OCI-LY7 (cell line): ENCODE data around the gene RASIP1. TPM values are rescaled to one million over a fixed set of nuclear protein-coding genes. Genes with fewer than 3 reads are reported as not detected.

Source experiments
- BruUV-seq: library from RNA; stranded (reverse); fragments of 400-500 nt; replicated peaks from 2 replicates; lab custom pipeline; 2021; lab: Mats Ljungman, UMichigan
- CTCF ChIA-PET: fragments of 300-600 bp; sonication (Branson Sonifier 250); formaldehyde crosslinking; loops from one replicate; lab custom pipeline; 2022; ENCODE audit warnings: antibody characterized with exemption; ENCODE audit not compliant: unreplicated experiment; lab: Charles Lee
- POLR2A ChIA-PET: fragments of 300-600 bp; sonication (Branson Sonifier 250); formaldehyde crosslinking; loops from one replicate; lab custom pipeline; 2022; ENCODE audit warnings: antibody characterized with exemption; lab: Charles Lee
- DNase-seq: peaks from one replicate; pipeline ENCODE4 v3.0.0-alpha.2; 2015; ENCODE audit warnings: low spot score
- H2AFZ ChIP-seq: fragments of 200-600 bp; sonication (generic), shearing (Covaris generic); 2 replicates; pipeline ENCODE4 v1.6.1; 2014; ENCODE audit warnings: mild to moderate bottlenecking, antibody characterized with exemption, low read length, moderate library complexity
- H3K27ac ChIP-seq: fragments of 200-600 bp; sonication (generic); 2 replicates; pipeline ENCODE4 v1.5.1; 2014; ENCODE audit warnings: mixed run types, low read depth, mild to moderate bottlenecking, moderate library complexity, low read length, inconsistent platforms; ENCODE audit not compliant: poor library complexity, severe bottlenecking
- H3K36me3 ChIP-seq: fragments of 200-600 bp; sonication (generic); 2 replicates; pipeline ENCODE4 v1.6.1; 2014; ENCODE audit warnings: mild to moderate bottlenecking, antibody characterized with exemption, low read length, moderate library complexity, mixed read lengths; ENCODE audit not compliant: insufficient read depth
- H3K4me1 ChIP-seq: fragments of 200-600 bp; sonication (generic); 2 replicates; pipeline ENCODE4 v1.5.1; 2014; ENCODE audit warnings: mild to moderate bottlenecking, low read length; ENCODE audit not compliant: insufficient read depth, poor library complexity, severe bottlenecking
- H3K4me2 ChIP-seq: fragments of 200-600 bp; sonication (generic); 2 replicates; pipeline ENCODE4 v1.6.1; 2014; ENCODE audit warnings: mild to moderate bottlenecking, low read length
- H3K4me3 ChIP-seq: fragments of 200-600 bp; sonication (generic); 2 replicates; pipeline ENCODE4 v1.5.1; 2014; ENCODE audit warnings: mild to moderate bottlenecking, low read depth, low read length; ENCODE audit not compliant: poor library complexity, severe bottlenecking
- H3K79me2 ChIP-seq: fragments of 200-600 bp; sonication (generic); 2 replicates; pipeline ENCODE4 v1.6.1; 2016; ENCODE audit warnings: low read depth, mild to moderate bottlenecking, low read length, moderate library complexity, mixed read lengths; ENCODE audit not compliant: insufficient read depth
- H3K9me2 ChIP-seq: fragments of 200-600 bp; sonication (generic); 2 replicates; pipeline ENCODE4 v1.6.1; 2016; ENCODE audit warnings: mild to moderate bottlenecking, low read length, mixed read lengths; ENCODE audit not compliant: insufficient read depth
- H3K9me3 ChIP-seq: fragments of 200-600 bp; sonication (generic); 2 replicates; pipeline ENCODE4 v1.6.1; 2014; ENCODE audit warnings: mild to moderate bottlenecking, mixed run types, low read length, mixed read lengths
- H4K20me1 ChIP-seq: fragments of 200-600 bp; sonication (generic); 2 replicates; pipeline ENCODE4 v1.6.1; 2014; ENCODE audit warnings: mild to moderate bottlenecking, antibody characterized with exemption, low read length, moderate library complexity, mixed read lengths; ENCODE audit not compliant: insufficient read depth
- CTCF ChIP-seq: fragments of 200-600 bp; sonication (generic); conservative IDR thresholded peaks from 2 replicates; pipeline ENCODE4 v1.5.1; 2014; ENCODE audit warnings: mild to moderate bottlenecking, antibody characterized with exemption, low read length, moderate library complexity, mixed read lengths
- EZH2phosphoT487 ChIP-seq: fragments of 200-600 bp; sonication (generic); IDR thresholded peaks from 2 replicates; pipeline ENCODE4 v1.6.1; 2018; ENCODE audit warnings: low read depth, borderline replicate concordance, mild to moderate bottlenecking, mixed run types, antibody characterized with exemption, low read length, moderate library complexity, mixed read lengths
- intact Hi-C: fragments of 100-400 bp; cut with micrococcal nuclease; formaldehyde crosslinking; loops from one replicate; pipeline ENCODE4 v1.10.0; 2022; ENCODE audit not compliant: unreplicated experiment
- total RNA-seq, 2 experiments: library from RNA; depleted of rRNA in 1 of 2; stranded (reverse); fragments of >200 nt in 1 of 2; shearing (Covaris generic) in 1 of 2; gene quantifications; 2 replicates each; pipeline ENCODE4 v1.2.3, GENCODE V29; 2014 to 2022

Gene RASIP1
- total RNA-seq, 2 experiments from 2014 or later, result 0.09 to 0.36 TPM

- Histone ChIP-seq H3K4me1 (peaks cover 8% of the 10 kb centered on the region), H3K9me2 (no peaks in the 10 kb centered on the region), H3K36me3 (no peaks in the 10 kb centered on the region), H3K9me3 (no peaks in the 10 kb centered on the region), H3K4me3 (no peak overlapping the region), H3K79me2 (no peaks in the 10 kb centered on the region), H2AFZ (no peak overlapping the region), H4K20me1 (no peaks in the 10 kb centered on the region), H3K4me2 (no peak overlapping the region), H3K27ac (no peak overlapping the region)
- BruUV-seq, result no TSS peak
- ChIA-PET POLR2A (no interaction called here), CTCF (no interaction called here)
- DNase-seq, result no peak
- intact Hi-C loops, result no loop called here
- no peak for TF ChIP-seq EZH2phosphoT487
- no peak for TF ChIP-seq CTCF
These were observed 31.9 kb downstream of the RASIP1 start for GRCh38 chr19:48708471-48708870.

- DNase-seq, result no peak
- Histone ChIP-seq H3K79me2 (no peaks in the 10 kb centered on the region), H3K9me2 (no peaks in the 10 kb centered on the region), H3K27ac (no peak overlapping the region), H3K36me3 (no peaks in the 10 kb centered on the region), H3K4me1 (no peaks in the 10 kb centered on the region), H4K20me1 (no peaks in the 10 kb centered on the region), H3K4me3 (no peak overlapping the region), H3K4me2 (no peak overlapping the region), H3K9me3 (no peaks in the 10 kb centered on the region), H2AFZ (no peak overlapping the region)
- intact Hi-C loops, result no loop called here
- CTCF ChIA-PET, result no interaction called here
- TF ChIP-seq CTCF, result no peak
- no peak for TF ChIP-seq EZH2phosphoT487
- no TSS peak for BruUV-seq
- POLR2A ChIA-PET, result no interaction called here
These were observed 35.0 kb downstream of the RASIP1 start for GRCh38 chr19:48705431-48705830.

GRCh38 chr19:48703316-48703715 lies 37.1 kb downstream of the RASIP1 start:
- POLR2A ChIA-PET, result no interaction called here
- Histone ChIP-seq H4K20me1 (no peaks in the 10 kb centered on the region), H3K27ac (no peak overlapping the region), H3K9me3 (no peaks in the 10 kb centered on the region), H3K9me2 (no peaks in the 10 kb centered on the region), H3K79me2 (no peaks in the 10 kb centered on the region), H3K4me1 (no peaks in the 10 kb centered on the region), H3K4me3 (no peak overlapping the region), H2AFZ (no peak overlapping the region), H3K4me2 (no peak overlapping the region), H3K36me3 (no peaks in the 10 kb centered on the region)
- TF ChIP-seq CTCF (no peak), EZH2phosphoT487 (no peak)
- intact Hi-C loops, result no loop called here
- CTCF ChIA-PET, result no interaction called here
- no TSS peak for BruUV-seq
- DNase-seq, result no peak
